GM19025 (cell line): ENCODE data around the gene LMOD1.
"Not testable (repeated sequence)": the region's sequence is repeated elsewhere in the genome, so short reads cannot be mapped to it uniquely, and the experiment has no call there.

Experiments
- ATAC-seq: cut with Tn5 transposase; IDR thresholded peaks from one replicate; pipeline ENCODE4 v1.9.1; 2021; ENCODE audit warnings: mild to moderate bottlenecking, low read depth, moderate library complexity; ENCODE audit not compliant: unreplicated experiment

The LMOD1 gene

GRCh38 chr1:201917362-201918033, 28.9 kb downstream of the LMOD1 start:
- no peak for ATAC-seq

DNA sequence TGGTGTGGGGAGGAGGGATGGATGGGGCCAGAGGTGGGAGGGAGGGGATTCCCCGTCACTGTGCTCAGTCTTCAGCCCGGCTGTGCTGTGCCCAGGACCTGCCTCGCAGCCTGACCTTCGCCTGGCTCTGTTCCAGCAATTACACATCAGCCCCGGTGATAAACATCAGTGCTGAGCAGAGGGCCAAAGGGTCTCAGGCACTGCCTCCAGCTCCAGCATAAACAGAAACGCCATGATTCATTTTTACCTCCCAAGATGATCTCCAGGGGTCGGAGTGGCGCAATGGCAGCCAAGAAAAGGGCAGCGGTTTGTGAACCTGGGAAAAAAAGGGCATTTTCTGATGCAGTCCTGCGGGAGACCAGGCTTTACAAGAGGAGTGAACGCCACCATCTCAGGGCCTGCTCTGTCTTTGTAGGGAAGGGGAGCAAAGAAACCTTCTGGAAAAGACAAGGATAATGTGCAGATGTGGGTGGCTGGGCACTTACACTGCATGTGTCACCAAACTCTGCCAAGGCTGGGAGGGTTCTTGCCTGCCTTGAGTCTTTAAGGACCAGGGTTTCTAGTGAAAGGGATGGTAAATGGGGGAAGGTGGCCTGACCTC, 29.6 kb downstream of the LMOD1 start:
- ATAC-seq = no peak

DNA sequence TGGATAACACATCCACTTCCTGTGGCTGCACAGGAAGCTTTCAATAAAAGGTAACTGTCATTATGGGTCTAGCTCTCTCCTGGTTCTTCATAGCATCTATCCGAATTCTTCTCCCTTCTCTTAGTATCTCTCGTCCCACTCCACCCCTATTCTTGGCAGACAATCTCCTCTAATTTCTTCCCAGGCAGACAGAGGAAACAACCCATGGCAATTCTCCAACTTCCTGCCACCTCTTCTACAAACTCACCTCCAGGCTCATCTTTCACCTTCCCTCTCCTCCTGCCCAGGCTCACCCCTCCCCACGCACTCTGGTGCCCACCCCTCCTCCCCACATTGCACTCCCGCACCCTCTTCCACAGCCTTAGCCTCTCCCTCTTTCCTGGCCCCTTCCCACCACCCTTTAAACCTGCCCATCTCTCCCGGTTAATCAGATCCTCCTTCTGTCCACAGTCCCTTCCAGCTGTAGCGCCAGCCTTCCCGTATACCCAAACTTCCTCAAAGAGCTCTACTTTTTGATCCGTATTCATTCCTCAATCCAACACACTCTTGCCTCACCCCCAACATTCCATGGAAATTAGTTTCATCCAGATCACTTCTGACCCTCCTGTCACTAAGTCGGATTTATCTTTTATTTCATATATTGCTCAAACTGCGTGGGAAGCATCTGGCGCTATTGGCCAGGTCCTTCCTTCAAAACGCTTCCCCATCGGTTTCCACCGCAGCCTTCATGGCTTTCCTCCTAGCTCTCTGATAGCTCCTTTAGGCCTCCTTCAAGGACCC, 31.7 kb downstream of the LMOD1 start:
- ATAC-seq = no peak

DNA sequence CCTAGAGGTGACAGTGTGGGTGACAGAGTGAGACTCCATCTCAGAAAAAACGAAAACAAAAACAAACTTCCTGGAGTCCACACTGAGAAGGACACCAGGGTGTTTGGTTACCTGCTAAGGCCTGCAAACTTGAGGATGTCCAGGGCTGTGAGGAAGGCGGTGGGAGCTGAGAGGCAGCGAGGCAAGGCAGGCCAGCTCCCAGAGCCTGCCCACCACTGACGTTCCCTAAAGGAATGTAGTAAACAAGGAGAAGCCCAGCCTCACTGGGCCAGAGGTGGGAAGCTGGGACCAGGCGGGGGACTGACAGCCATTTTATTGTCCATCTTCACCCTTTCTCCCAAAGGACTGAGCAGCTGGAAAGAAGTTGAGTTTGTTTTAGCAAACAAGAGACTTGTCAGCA, 33.5 kb downstream of the LMOD1 start:
- ATAC-seq = no peak

DNA sequence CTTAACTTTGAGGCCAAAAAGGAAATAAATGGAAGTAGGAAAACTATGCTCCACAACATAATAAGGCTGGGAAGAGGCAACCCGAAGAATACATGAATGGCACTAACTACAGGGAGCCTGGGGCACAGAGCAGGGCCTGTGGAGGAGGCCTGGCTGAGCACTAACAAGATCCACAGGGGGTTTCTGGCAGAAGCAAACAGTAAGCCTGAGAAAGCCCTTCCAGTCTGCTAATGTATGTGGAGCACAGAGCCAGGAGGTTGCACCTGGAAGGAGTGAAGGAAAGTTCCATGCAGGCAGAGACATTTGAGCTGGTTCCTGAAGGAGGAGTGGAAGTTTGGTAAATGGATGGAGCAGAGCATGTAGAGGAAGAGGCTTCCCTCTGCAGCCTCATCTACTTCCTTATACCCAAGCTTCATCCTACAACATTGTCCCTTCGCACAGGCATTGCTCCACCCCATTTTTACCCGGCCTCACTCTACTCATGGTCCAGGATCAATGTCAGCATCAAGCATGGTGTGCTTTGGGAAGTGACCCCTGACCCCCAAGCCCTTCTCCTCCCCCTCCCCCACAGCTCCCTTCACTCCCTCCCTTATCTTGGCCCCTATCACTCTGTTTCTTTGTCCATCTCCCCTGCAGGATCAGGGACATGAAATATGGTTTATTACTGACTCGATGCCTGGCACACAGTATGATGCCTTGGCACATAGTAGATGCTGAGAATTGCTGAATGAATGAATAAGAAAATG, 34.3 kb downstream of the LMOD1 start:
- ATAC-seq = no peak

DNA sequence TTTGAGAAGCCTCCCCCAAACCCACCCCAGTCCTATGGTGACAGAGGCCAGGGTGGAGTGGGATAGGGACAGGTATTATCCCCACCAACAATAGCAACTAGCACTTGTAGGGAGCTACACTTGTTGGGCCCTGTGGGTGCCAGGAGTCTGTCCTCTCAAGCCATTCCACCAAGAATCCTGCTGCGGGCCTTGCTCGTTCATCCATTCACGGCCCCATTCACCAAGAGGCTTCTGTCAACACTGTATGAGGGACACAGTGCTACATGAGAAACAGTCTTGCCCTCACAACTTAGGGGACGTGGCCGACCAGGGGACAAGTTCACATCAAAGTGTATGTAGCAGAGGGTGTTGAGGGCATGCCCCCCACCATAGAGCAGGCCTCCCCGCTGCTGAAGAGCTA, 38.7 kb downstream of the LMOD1 start:
- no peak for ATAC-seq

- no peak for ATAC-seq
These were observed 40.0 kb downstream of the LMOD1 start for GRCh38 chr1:201906336-201906735.

GRCh38 chr1:201905234-201905890, 41.0 kb downstream of the LMOD1 start:
- ATAC-seq = no peak

- ATAC-seq = no peak
These were observed 41.8 kb downstream of the LMOD1 start for GRCh38 chr1:201904579-201904978.

DNA sequence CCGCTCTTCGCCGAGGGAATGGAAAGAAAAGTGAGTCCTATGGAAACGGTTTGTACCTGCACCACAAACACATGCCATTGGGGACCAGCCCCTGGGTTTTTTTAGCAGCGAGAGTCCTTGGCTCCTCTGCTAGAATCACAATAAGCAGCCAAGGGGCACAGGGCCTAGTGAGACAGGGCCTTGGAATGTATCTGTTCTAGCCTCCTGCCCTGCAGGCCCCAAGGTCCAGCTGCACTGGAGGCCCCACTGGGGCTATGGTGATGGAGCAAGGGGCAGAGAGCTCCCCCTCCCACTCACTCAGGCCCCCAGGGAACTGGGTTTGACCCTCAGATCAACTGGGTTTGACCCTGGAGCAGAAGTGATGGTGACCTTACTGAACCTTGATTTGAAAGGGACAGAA, 43.2 kb downstream of the LMOD1 start:
- ATAC-seq = no peak

DNA sequence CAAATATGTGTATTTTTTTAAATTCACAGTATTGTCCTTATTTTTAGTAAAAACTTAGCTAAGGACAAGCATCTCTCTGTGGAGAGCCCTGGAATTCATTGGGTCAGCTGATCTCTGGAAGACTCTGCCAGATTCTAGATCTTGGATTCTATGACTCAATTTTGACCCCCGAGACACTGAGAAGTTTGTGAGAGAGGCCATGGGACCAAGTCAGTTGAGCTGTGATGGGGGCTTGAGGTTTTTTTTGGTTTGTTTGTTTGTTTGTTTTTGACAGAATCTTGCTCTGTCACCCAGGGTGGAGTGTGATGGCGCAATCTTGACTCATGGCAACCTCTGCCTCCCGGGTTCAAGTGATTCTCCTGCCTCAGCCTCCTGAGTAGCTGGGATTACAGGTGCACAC, 44.1 kb downstream of the LMOD1 start:
- ATAC-seq = no peak

DNA sequence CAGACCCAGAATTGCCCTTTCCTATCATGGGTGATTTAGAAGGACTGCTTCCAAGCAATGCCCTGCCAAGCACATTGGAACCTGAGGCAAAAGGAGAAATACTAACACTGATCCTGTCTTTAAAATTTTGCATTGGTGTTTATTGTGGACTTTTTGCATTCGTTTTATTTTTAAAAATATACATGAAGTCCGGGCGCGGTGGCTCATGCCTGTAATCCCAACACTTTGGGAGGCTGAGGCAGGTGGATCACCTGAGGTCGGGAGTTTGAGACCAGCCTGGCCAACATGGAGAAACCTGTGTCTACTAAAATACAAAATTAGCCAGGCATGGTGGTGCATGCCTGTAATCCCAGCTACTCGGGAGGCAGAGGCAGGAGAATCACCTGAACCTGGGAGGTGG, 45.3 kb downstream of the LMOD1 start:
- ATAC-seq = not testable (repeated sequence)

DNA sequence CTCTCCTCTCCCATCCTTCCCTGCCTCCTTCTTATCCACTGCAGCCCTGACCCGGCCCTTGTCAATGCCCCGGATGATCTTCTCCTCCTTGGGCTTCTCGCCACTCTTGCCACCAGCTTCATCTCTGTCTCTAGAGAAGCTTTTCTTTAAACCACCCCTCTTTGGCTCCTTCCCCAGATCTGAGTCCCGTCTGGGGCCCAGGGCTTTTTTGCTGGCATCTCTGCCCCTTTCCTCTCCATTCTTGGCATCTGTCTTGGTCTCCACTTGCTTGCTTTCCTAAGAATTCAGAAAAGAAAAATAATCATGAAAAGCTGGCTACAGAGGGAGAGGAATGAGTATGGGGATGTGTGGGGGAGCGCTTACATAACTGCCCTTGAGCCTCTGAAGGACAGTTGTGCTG, 45.9 kb downstream of the LMOD1 start:
- ATAC-seq = no peak

GRCh38 chr1:201899683-201900429, 46.5 kb downstream of the LMOD1 start:
- ATAC-seq = no peak

DNA sequence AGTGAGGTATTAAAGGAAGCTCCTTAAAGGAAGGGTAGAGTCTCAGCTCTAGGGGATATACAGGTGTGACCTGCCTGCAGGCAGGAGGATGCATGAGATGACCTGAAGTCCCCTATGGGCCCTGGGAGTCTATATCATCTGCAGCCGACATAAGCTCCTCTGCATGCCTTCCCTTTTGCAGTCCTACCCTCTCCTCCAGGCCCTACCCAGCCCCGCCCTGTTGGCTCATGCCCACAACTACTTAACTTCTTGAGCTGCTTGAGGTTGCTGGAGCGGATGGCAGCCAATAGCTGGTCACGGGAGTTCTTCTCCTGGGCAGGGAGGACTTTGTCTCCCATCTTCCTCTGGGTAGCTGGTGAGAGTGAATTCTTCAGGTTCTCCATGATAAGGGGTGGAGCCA, 47.4 kb downstream of the LMOD1 start:
- ATAC-seq = no peak

DNA sequence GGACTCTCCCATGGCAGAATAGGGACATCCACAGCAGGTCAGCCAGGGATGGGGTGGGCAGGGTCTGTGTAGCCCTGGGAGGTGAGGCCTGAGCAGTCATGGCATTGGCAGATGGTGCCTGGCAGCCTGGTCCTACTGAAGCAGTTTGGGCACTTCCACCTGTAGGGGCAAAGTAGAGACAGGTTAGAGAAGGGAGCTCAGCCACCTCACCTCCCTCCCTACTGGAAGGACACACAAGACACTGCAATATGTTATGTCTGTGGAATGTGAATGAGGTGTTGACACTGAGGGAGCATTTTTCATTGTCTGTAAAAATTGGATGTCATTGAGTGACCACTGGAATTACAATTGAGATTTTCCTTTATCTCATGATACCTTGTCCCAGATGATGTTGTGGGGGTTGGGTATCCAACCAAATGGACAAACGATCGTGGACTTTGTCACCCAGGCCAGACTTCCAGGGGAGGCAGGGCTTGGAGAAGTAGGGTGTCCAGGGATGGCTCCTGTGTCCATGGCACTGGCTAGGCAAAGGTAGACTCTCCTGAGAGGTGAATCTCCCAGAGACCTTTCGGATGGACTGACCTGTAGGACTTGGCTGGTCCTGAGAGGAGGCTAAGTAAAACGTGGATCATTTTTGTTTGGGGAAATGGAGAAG, 48.0 kb downstream of the LMOD1 start:
- no peak for ATAC-seq

DNA sequence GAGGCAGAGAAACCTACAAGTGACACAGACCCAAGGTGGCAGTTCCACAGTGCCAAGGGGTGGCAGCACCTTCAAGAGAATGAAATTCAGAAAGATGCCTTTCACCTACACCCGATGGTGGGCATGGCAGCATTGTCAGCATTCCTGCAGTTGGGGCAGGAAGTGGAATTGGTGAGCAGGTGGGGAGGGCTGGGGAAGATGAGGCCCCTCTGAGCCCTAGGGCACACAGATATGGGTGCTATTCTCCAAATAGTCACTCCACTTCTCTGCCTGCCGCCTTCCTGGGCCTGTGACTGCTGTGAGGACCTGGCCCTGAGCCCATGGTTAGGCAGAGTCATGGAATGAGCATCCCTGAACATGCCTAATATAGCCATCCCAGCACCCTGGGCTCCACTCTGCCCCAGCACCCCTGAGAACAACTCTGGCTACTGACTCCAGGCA, 49.4 kb downstream of the LMOD1 start:
- ATAC-seq = no peak

- no peak for ATAC-seq
These were observed 50.2 kb downstream of the LMOD1 start for GRCh38 chr1:201895913-201896807.
